Left ventricle myocardium inferior (tissue), 1 donor: ENCODE measurements around the gene ASIC5. TPM values are rescaled to one million over a fixed set of nuclear protein-coding genes. Genes with fewer than 3 reads are reported as not detected.

Experiments used
- DNase-seq: peaks from one replicate; pipeline ENCODE4 v3.0.0-alpha.2; 2020
- H3K27ac ChIP-seq: fragments of 200-600 bp; replicated peaks from 2 replicates; pipeline ENCODE4 v1.8.0; 2021
- H3K27me3 ChIP-seq: fragments of 200-600 bp; 2 replicates; pipeline ENCODE4 v1.8.0; 2021; ENCODE audit warnings: low read depth
- H3K36me3 ChIP-seq: fragments of 200-600 bp; 2 replicates; pipeline ENCODE4 v1.8.0; 2021
- H3K4me1 ChIP-seq: fragments of 200-600 bp; 2 replicates; pipeline ENCODE4 v1.8.0; 2021
- H3K4me3 ChIP-seq: fragments of 200-600 bp; 2 replicates; pipeline ENCODE4 v1.8.0; 2021; ENCODE audit warnings: mild to moderate bottlenecking, moderate library complexity
- H3K9me3 ChIP-seq: fragments of 200-600 bp; replicated peaks from 2 replicates; pipeline ENCODE4 v1.8.0; 2021
- CTCF ChIP-seq: fragments of 200-600 bp; IDR thresholded peaks from 2 replicates; pipeline ENCODE4 v1.8.0; 2021; ENCODE audit warnings: antibody characterized with exemption, mild to moderate bottlenecking, borderline replicate concordance
- intact Hi-C: fragments of 100-400 bp; cut with micrococcal nuclease; formaldehyde crosslinking; loops from one replicate; pipeline ENCODE4 v1.11.0; 2022
- long read RNA-seq: library from polyadenylated mRNA; unstranded; transcript quantifications from one replicate; pipeline ENCODE4 v2.0.0, GENCODE V29; 2021
- total RNA-seq: library from RNA; stranded (reverse); fragmentation: NEBNext Ultra II Directional; extraction: Animal tissue kit (Norgen Biotek cat#: 25700); gene quantifications from one replicate; pipeline ENCODE4 v1.2.1, GENCODE V29; 2021
- donor health status: DM: no; HTN: yes; CAD: no; lungs with severe emphysema.

ASIC5 gene, protein sequence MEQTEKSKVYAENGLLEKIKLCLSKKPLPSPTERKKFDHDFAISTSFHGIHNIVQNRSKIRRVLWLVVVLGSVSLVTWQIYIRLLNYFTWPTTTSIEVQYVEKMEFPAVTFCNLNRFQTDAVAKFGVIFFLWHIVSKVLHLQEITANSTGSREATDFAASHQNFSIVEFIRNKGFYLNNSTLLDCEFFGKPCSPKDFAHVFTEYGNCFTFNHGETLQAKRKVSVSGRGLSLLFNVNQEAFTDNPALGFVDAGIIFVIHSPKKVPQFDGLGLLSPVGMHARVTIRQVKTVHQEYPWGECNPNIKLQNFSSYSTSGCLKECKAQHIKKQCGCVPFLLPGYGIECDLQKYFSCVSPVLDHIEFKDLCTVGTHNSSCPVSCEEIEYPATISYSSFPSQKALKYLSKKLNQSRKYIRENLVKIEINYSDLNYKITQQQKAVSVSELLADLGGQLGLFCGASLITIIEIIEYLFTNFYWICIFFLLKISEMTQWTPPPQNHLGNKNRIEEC
- total RNA-seq, result not detected
- long read RNA-seq, result 0 reads

- DNase-seq, result no peak
- no peaks in the 10 kb centered on the region for H3K4me1 ChIP-seq
- H3K4me3 ChIP-seq, result no peak within 1 kb of the TSS
- H3K27me3 ChIP-seq, result no peaks in the 10 kb centered on the region
- no peak within 1 kb of the TSS for H3K27ac ChIP-seq
- TF ChIP-seq CTCF, result no peak
- no peaks in the 10 kb centered on the region for H3K36me3 ChIP-seq
- intact Hi-C loops, result no loop called here
- peaks cover 4% of the 10 kb centered on the region for H3K9me3 ChIP-seq
Observed at GRCh38 chr4:155866177-155866576, at the start of gene ASIC5. ASIC5 (minus strand) TSS chr4:155866277; CDS start chr4:155866226, 51 bp downstream.

- H3K27me3 ChIP-seq, result no peaks in the 10 kb centered on the region
- intact Hi-C loops, result no loop called here
Observed at GRCh38 chr4:155914782-155915181, 48.7 kb upstream of the ASIC5 start.

DNA sequence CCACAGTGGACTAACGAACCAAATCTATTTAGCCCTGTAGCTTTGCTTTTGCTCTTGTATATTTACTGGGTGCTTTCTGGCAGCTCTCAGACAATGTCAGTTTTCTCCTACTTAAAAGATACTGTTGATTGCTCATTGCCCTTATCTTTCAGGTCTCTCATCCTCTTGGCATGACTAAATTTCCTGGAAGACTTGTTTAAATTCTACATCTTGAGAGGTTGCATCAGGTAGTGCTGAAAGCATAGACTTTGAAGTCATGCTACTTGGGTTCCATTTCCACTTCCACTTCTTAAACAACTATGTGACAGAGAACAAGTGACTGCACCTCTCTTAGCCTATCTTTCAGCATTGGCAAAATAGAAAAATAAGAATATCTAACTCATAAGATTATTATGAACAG lies 45.8 kb upstream of the ASIC5 start:
- DNase-seq, result no peak

More at GRCh38 chr4:155914782-155915181, 48.7 kb upstream of the ASIC5 start:
- Histone ChIP-seq H3K9me3 (no peaks in the 10 kb centered on the region), H3K4me1 (no peaks in the 10 kb centered on the region), H3K27ac (no peak overlapping the region), H3K4me3 (no peak overlapping the region), H3K36me3 (no peaks in the 10 kb centered on the region)
- TF ChIP-seq CTCF, result no peak
- DNase-seq, result no peak

DNA sequence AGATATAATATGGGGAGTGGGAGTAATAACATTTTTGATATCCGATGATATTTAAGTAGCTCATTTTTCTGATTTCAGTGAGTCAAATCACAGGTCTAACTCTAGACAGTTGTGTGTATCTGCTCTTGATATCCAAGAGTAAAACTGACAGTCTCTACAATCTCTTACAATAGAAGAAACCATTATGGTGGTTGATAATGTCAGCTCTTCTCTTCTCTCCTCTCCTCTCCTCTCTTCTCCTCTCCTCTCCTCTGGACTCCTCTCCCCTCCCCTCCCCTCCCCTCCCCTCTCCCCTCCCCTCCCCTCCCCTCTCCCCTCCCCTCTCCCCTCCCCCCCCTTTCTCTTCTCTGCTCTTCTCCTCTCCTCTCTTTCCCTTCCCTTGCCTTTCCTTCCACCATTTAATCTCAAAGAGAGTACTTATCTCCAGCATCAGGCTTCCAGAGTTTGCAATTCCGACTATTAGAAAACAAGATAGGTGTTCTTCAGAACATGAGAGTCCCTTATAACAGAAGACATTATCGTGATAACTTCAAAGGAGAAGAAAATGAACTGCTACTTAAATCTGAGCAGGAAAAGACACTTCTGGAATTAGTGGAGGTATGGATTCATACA lies 43.6 kb upstream of the ASIC5 start:
- intact Hi-C loops, result no loop called here

More for the DNA sequence above, 45.8 kb upstream of the ASIC5 start:
- no peaks in the 10 kb centered on the region for H3K27me3 ChIP-seq
- no peaks in the 10 kb centered on the region for H3K9me3 ChIP-seq
- no peaks in the 10 kb centered on the region for H3K36me3 ChIP-seq
- no peak overlapping the region for H3K4me3 ChIP-seq
- no peak for TF ChIP-seq CTCF
- intact Hi-C loops, result no loop called here
- H3K4me1 ChIP-seq, result no peaks in the 10 kb centered on the region
- H3K27ac ChIP-seq, result no peak overlapping the region

More for the DNA sequence above, 43.6 kb upstream of the ASIC5 start:
- no peak overlapping the region for H3K4me3 ChIP-seq
- no peak overlapping the region for H3K27ac ChIP-seq
- no peak for DNase-seq
- no peaks in the 10 kb centered on the region for H3K27me3 ChIP-seq
- TF ChIP-seq CTCF, result no peak
- H3K9me3 ChIP-seq, result no peaks in the 10 kb centered on the region
- no peaks in the 10 kb centered on the region for H3K36me3 ChIP-seq
- H3K4me1 ChIP-seq, result no peaks in the 10 kb centered on the region
